Measurements from ENCODE around the gene GATA3.

GATA3 gene

DNA sequence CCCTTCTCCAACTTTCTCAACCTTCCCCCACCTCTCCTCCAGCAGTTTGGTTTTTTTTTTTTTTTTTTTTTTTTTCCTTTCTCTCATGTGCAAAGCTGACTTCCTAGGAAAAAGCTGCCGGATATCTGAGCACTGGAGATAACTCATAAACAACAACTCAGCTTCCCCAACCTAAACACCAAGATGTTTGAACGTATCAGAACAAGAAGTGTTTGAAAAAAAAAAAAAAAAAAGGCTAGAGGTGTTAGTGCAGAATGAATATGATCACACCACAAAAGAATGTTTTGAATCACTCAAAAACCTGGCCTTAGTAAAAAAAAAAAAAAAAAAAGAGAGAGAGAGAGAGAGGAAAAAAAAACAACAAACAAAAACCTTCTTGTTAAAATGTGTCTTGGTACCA, 11.2 kb downstream of the GATA3 start:
- DNase-seq = no peak

DNA sequence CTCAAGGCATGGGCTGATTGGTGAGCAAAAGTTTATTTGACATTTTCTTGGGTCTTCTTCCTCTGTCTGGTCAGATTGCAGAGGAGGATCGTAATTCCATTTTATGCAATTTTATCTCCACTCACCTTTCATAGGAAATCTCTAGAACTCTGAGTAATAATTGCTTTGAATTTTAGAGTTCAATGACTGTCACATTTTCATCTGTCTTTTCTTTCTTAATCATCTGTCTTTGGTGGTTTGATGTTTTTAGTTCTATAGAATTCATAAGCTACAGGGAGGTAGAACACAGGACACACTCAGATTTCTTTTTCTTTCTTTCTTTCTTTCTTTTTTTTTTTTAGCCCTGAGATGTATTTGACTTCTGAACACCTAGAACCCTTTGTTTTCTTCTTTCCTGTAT, 11.6 kb downstream of the GATA3 start:
- DNase-seq = no peak

DNA sequence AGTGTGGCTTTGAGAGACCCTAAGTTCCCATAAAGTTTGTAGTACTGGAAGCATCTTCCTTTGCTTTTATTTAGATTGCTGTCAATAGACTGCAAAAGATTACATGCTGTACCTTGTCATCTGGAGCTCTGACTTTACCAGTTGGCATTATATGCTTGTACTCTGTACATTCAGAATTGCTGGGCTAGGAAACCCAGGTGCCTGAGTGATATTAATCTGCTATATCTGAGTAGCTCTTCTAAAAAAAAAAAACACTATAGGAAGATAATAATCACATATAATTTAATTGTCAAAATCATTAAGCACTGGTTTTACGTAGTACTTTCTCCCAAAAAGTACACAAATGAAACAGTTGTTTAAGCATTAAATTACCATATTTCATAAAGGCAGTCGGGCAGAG, 12.3 kb downstream of the GATA3 start:
- no peak for DNase-seq

DNA sequence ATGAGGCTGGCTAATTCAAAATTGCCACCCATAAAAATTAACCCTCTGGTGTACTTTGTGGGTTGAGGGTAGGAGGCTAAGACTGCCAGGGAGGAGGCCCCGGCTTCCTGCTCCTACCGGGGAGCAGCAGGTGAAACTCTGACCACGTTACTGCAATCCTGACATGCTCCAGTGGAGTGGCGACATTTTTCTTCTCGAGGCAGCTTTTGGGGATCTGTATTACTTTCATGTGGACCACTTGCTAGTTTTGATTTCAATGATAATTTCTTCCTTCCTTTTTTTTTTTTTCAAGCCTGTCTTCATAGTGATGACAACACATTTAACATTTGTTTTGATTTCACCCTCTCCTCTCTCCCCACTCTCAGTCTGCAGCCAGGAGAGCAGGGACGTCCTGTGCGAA, 14.6 kb downstream of the GATA3 start:
- DNase-seq = no peak

DNA sequence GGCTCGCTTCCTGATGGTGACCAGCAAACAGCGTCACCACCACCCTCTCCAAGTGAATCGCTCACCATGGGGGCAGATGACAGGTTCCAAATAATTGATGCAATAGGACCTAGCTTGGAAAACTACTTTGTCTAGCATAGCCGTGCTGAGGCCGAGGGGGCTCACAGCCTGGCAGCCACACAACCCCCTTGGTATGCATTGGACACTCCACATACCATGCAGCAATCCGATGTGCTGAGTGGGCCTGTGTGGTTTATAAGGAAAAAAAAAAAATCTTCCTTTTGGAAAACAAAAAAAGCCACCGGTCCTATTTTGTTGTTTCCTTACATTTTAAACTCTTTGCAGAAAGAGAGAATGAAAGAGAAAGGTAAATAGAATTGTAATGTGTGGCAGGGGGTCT, 15.1 kb downstream of the GATA3 start:
- DNase-seq = no peak

DNA sequence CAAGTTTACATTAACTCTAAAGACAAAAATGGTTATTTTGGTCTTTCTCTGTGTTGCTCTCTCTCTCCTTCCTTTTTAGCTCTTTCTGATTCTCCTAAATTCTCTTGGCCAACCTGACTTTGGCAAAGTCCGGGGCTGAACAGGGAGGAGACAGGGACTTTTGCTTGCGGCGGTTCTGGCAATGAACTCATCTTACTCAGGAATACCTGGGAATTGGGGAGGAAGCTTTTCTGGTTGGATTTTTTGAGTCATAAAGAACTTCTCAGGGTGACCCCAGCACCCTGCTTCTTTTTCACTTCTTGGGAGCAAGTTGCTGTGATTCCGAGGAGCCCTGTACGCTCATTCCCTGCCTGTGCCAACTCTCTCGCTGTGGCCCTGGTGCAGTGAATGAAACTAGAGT, 16.0 kb downstream of the GATA3 start:
- no peak for DNase-seq

DNA sequence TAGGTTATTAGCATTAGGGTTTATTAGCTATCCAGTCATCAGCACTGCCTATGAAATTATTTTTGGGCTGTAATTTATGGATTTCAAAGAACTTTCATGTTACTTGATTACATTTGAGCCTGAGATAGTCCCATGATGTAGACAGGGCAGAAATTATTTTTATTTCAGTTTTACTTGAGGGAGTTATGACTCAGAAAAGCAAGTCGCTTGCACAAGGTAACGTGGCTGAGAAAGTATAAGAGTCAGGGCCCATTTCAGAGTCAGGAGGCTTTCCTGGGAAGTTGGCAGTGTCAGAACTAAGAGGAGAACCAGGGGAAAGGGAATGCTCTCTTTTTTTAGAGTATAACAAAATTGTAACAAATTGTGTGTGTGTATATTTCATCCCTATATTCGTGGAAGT, 16.5 kb downstream of the GATA3 start:
- DNase-seq = no peak

DNA sequence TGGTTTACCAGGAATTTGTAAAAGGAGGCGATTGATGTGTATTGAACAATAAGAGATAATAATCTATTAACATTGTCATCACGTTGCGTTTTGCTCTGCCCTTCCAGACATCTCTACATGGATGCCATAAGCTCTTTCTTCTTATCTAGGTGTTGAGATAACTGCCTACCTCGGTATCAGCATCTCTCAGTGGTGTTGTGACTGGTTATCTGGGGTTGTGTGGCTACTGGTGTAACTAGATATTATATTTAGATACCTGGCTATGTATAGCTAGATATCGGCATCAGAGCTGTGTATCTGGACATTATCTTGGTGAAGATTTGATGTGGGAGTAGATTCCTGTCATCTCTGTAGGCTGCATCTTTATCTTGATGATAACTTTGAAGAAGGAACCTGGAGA, 17.2 kb downstream of the GATA3 start:
- DNase-seq = no peak

DNA sequence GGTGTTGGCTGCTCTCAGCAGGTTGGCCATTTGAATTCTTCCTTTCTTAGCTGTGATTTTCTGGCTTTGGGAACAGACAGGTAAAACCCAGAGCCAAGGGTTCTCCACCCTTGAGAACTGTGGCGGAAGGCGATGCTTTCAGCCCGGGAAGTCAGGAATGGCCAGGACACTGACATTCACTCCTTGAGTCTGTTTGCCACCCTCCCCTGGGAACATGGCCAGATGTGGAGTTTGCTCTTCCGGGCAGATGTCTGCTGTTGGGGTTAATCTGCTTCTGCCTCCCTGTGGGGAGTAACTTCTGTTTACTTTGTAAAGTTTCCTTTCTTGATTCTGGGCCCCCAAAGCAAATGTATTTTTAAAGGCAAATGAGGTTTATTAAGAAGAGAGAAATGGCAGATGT, 17.7 kb downstream of the GATA3 start:
- no peak for DNase-seq

DNA sequence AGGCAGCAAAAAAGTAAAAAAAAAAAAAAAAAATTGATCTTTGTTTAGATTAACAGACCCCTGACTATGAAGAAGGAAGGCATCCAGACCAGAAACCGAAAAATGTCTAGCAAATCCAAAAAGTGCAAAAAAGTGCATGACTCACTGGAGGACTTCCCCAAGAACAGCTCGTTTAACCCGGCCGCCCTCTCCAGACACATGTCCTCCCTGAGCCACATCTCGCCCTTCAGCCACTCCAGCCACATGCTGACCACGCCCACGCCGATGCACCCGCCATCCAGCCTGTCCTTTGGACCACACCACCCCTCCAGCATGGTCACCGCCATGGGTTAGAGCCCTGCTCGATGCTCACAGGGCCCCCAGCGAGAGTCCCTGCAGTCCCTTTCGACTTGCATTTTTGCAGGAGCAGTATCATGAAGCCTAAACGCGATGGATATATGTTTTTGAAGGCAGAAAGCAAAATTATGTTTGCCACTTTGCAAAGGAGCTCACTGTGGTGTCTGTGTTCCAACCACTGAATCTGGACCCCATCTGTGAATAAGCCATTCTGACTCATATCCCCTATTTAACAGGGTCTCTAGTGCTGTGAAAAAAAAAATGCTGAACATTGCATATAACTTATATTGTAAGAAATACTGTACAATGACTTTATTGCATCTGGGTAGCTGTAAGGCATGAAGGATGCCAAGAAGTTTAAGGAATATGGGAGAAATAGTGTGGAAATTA, 19.4 kb downstream of the GATA3 start:
- no peak for DNase-seq

DNA sequence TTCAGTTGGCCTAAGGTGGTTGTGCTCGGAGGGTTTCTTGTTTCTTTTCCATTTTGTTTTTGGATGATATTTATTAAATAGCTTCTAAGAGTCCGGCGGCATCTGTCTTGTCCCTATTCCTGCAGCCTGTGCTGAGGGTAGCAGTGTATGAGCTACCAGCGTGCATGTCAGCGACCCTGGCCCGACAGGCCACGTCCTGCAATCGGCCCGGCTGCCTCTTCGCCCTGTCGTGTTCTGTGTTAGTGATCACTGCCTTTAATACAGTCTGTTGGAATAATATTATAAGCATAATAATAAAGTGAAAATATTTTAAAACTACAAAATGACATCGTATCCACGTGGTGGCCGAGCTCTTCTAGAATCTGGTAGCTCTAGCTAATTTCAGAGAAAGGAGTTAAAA, 20.4 kb downstream of the GATA3 start:
- no peak for DNase-seq

DNA sequence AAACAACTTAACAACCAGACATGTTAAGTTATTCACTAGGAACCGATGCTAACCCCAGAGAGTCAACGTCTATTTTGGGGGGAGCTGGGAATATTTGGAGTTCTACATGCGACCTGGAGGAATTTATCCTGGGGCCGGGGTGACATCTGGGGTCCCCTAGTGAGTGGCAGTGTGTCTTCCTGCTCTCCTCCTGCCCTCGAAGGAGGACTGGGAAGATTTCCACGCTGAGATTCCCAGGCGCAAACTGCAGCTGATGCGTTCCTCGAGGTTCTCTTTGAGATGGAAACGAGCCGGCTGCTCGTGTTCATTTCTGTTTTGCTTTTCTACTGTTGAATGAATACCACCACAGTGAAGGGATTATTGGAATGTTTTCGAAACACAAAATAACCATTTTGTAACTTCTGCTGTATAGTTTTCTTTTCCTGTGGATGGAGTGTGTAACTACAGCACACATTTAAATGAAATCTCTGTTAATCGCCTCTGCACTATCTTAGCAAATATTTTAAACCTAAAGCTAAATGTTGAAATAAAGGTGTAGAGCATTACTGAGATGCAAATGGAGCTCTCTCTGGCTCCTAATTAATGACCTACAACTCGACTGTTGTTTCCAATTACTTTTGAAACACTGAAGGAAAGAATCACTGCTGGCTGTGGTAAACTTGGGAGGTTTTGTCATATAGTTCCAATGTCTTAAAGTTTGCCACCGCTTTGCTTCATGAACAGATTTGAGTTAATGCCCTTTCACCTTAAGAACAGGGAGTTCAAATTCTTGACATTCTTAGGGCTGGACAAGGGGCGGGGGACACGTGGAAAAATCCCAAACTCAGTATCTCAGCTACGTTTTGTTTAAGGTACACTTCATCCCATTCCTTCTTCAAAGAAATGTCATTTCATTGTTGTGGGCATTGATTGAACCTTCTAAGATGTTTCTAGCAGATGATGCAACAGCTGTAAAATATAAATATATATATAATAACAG, 21.1 kb downstream of the GATA3 start:
- no peak for DNase-seq

DNA sequence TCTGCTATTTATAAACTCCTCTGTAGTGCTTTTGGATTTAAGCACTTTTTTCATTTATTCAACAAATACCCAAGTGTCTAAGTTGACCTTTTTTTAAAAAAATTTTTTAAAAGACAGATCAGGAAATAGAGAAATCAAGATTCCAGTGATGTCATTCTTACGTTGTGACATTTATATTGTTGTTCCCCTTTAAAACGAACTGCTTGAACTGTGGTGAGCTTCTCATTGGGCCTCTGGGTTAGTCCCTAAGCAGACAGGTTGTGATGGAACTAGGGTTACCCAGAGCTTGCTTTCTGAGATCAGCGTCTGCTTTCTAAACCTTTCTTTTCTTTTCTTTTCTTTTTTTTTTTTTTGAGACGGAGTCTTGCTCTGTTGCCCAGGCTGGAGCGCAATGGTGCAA, 22.4 kb downstream of the GATA3 start:
- DNase-seq = no peak

DNA sequence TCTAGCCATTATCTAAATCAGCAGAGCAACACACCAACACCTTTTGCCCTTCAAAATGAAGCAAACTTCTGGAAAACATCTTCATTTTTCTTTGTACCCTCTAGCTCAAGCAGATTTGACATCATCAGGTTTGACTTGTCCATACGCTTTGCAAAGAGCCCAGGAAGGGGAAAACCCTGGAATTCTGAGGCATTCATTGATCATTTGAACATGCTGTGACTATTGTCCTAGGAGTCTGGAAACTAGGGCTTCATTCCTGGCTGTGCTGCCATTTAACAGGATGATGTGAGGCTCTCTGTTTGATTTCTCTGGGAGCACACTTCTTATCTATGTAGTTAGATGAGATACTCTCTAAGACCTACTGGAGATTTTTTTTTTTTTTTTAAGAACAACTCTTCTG, 23.5 kb downstream of the GATA3 start:
- no peak for DNase-seq

DNA sequence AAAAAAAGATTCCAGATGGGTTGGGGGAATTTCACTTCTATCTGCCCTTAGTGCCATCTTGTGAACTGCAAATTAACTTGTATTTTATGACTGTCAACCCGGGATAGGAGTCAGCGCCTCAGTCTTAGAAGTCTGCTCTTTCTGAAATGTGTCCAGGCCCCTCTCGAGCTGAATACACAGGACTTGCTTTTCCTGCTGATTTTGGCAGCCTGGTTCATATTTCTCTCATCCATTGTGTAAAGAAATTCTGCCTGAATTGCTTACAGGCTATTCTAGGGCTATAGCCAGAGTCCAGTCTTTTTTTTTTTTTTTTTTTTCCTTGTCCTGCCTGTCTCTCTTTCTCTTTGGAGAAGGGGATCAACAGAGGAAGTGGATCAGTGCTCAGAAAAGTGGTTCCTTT, 24.6 kb downstream of the GATA3 start:
- DNase-seq = no peak

DNA sequence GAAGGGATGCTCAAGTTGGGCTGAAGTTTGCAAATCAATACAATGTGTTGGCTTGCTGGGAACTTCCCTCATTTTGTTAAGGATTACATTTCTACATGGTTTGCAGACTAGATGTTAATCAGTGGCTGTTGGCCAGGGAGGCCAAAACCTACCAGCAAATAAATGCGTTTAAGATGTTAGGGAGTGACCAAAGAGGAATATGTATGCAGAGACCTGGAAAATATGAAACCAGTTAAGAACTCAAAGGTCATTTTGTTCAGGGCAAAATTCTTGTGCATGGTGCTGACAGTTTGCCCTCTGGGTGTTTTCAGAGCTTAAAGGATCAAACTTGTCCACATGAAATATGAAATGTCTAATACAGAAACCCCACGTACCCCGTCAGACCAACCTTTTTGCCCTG, 30.3 kb downstream of the GATA3 start:
- no peak for DNase-seq

DNA sequence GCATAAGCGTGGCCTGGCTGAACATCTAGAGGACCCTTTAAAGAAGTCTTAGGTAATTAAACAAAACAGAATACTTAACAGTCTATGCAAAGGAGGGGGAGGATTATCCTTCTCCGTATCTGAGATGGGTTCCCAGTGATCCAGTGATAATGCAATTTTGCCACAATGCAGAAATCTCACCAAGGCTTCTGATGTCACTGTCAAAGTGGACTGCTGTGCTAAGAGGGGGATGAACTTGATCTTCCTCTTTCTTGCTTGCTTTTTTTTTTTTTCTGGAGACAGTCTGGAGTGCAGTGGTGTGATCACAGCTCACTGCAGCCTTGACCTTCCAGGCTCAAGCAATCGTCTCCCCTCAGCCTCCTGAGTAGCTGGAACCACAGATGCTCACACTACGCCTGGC, 30.8 kb downstream of the GATA3 start:
- no peak for DNase-seq

DNA sequence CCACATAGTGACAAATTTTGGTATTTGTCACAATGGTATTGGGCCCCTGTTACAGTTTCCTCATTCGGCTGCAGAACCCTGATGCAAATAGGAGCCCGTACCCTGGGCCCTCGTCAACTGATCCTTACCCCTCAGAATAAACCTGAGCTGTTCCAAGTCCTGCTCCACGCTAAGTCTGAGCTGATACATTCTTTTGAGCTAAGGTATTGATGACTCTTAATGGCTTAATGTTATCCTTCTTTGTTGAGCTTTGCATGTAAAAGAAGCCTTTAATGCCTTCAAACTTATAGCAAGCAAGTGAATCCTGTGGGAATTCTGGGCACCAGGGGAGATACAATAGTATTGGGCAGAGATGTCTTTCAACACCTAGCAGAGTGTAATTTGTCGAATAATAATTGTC, 31.8 kb downstream of the GATA3 start:
- DNase-seq = no peak

DNA sequence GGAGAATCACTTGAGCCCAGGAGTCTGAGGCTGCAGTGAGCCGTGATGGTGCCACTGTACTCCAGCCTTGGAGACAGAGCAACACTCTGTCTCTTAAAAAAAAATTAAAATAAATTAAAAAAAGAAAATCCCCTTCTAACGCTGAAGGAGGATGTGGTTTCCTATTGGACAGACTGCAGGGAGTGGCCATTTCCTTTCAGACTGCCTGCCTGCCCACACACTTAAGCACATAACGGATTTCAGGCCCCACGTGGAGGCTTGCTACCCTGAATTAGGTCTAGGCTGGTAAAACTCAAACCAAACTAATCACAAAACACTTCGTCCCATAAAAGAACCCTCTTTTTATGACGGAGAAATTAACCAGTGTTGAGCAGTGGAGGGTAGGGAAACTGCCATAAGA, 34.0 kb downstream of the GATA3 start:
- DNase-seq = no peak

DNA sequence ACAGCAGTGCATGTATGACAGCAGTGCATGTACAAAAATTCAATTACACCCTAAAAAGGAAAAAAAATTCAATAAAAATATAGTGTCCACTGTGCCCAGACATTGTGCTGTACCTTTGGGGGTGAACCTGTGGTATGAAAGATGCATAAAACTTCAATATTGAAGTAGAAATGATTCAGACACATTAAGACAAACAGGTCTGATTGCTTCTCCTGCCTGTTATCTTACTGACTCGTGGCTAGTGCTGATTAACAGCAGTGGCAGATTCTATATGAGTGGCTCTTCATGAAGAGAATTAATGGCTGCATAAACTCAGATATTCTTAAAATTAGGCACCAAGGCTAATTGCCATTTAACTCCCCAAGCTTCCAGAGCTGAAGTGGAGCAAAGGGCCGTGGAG, 37.9 kb downstream of the GATA3 start:
- no peak for DNase-seq

DNA sequence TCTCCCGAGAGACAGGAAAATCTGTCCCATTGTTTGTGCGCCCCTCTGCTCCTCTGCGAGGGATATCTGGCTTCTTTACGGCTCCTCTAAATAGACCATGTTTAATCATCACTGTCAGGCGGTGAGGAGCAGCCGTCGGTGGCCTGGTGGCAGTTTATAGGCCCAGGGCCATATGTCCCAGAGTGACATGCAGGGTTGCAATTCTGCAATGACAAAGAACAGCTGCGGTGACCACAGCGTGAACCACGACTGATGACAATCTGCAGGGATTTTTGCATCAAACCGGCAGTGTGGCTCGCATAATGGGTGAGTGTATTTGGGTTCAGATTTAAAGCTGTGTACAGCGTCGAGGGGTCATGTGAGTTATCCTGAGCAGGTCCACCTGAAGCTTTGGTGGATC, 41.5 kb downstream of the GATA3 start:
- DNase-seq = no peak

DNA sequence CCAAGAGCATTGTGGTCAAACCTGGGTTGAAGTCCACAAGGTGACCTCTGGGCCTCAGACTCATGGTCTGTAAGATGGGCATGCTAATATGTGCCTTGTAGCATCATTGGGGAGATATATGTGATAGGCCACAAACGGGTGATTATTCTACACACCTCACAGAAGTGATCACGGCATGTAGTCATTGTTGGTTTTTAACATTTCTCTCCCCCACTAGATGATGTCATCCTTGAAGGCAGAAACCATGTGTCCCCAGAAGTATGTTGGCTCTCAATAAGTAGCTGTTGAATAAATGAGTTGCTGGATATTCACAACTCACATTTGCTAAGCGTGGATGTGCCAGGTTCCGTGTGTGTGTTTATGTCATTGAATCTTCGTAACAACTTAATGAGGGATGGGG, 42.4 kb downstream of the GATA3 start:
- DNase-seq = no peak

DNA sequence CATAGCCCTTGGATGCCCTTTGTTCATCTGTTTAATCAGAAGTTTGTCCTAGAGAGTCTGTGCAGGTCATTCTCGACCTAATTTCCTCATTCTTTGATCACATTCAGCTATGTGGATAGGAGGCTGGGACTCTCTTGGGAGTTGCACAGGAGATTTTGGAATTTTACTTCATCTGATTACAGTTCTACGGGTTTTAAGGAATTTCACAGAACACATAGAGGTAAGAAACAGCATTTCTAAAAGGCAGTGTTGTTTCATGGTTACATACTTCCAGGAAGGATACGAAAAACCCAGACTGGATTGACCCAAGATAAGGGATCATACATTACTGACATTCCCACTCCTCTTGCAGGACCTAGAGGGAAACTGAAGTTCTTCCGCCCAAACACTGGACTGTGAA, 45.9 kb downstream of the GATA3 start:
- DNase-seq = no peak

DNA sequence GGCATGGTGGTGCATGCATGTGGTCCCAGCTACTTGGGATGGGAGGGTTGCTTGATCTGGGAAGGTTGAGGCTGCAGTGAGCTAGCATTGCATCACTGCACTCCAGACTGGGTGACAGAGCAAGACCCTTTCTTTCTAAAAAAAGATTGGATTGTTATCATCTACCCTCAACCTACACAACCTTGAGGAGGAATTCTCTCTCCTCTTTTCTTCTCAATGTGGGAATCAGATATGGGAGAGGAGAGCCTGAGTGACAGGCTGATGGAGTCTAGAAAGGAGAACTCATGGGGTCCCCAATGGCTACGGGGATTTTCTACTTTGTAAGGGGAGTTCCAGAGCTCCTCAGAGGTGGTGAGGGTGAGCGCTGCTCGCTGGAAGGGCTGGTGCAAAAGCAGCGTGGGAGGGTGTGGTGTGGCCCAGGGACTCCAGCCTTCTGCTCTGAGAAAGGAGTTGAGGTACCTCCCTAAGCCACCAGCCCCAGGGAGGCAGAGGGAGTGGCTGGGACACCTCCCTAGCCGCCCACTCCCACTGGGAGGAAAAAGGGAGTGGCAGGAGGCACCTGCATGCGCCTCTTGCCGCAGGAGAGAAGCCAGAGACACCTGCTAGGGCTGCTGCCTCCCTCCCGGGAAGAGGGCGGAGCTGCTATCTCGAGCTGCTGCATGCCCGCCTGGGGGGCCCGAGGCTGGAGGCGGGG, 48.4 kb downstream of the GATA3 start:
- DNase-seq = no peak
